Stimulated activated CD8-positive, alpha-beta memory T cell treated with anti-CD3 and anti-CD28 coated beads, Interleukin-7, amount 100 ng/mL, for 4 hours (primary cell): Measurements from ENCODE around the gene BCL3.
"Not testable (repeated sequence)": the region's sequence is repeated elsewhere in the genome, so short reads cannot be mapped to it uniquely, and the experiment has no call there.

Experiments used
- DNase-seq, 2 donors: peaks; one replicate each; pipeline ENCODE4 v3.0.0-alpha.2; 2020; ENCODE audit warnings: low read depth in 2 of 2

Gene BCL3

GRCh38 chr19:44748426-44749254, at the start of gene BCL3:
Gene BCL3, plus strand, starts transcription at chr19:44748708. Its CDS starts 83 bp downstream, at chr19:44748791.
- DNase-seq, result peak in 1 of 2 donors; percentile 76

GRCh38 chr19:44700547-44700946, 48.0 kb upstream of the BCL3 start:
- no peak for DNase-seq

- no peak for DNase-seq
Measured at GRCh38 chr19:44701228-44701627, 47.3 kb upstream of the BCL3 start.

GRCh38 chr19:44702551-44703176, 45.8 kb upstream of the BCL3 start:
- DNase-seq, result no peak

GRCh38 chr19:44703336-44704078, 45.0 kb upstream of the BCL3 start:
- no peak for DNase-seq

GRCh38 chr19:44704982-44705381, 43.5 kb upstream of the BCL3 start:
- DNase-seq, result no peak

- DNase-seq, result no peak
Measured at GRCh38 chr19:44705502-44706010, 43.0 kb upstream of the BCL3 start.

- no peak for DNase-seq
Measured at GRCh38 chr19:44706506-44707236, 41.8 kb upstream of the BCL3 start.

GRCh38 chr19:44707794-44708193, 40.7 kb upstream of the BCL3 start:
- no peak for DNase-seq

GRCh38 chr19:44708940-44709339, 39.6 kb upstream of the BCL3 start:
- DNase-seq, result no peak

GRCh38 chr19:44709434-44710266, 38.9 kb upstream of the BCL3 start:
- DNase-seq, result not testable (repeated sequence)

GRCh38 chr19:44710483-44710882, 38.0 kb upstream of the BCL3 start:
- no peak for DNase-seq

GRCh38 chr19:44712864-44713515, 35.5 kb upstream of the BCL3 start:
- no peak for DNase-seq

GRCh38 chr19:44714597-44715169, 33.8 kb upstream of the BCL3 start:
- no peak for DNase-seq

GRCh38 chr19:44717603-44718002, 30.9 kb upstream of the BCL3 start:
- DNase-seq, result no peak

- no peak for DNase-seq
Measured at GRCh38 chr19:44718441-44719261, 29.9 kb upstream of the BCL3 start.

GRCh38 chr19:44719262-44719701, 29.2 kb upstream of the BCL3 start:
- no peak for DNase-seq

- DNase-seq, result not testable (repeated sequence)
Measured at GRCh38 chr19:44720396-44720795, 28.1 kb upstream of the BCL3 start.

GRCh38 chr19:44720945-44721344, 27.6 kb upstream of the BCL3 start:
- no peak for DNase-seq
